ENCODE results near the gene CISD1.

CISD1 gene

DNA sequence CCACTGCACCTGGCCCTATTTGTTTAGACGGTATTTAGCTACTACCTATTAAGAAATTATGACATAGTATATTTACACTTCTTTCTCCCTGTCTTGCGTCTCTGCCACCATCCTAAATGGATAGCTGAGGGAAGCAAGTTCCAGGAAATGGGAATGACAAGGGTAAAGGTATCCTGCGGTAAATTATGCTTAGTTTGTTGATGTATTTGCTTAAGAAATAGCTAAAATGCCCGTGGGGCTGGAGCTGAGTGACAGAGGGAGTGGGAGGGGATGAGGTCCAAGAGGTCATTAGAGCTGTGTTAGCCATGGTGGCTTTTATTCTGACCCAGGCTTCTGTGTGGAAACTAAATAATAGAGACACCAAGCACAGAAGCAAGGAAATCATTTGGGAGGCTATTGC is 36.9 kb downstream of the CISD1 start:
- in situ Hi-C loops (cut with MboI; ENCODE audit: low sequenced_read_pairs) = no loop called here

DNA sequence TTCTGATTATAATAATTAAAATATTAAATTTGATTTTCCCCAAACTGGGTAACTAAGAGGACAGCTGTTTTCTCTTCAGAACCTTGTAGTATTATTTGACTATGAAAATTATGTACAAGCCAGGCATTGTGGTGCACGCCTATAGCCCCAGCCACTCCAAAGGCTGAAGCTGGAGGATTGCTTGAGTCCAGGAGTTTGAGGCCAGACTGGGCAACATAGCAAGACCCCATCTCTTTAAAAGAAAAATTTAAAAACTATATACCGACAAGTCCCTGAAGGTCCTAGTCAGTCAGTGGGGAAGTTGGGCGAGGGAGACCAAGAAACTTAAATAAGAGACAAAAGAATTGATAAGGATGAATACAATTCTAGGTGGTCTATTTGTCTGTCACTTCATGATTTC is 38.7 kb downstream of the CISD1 start:
- in situ Hi-C loops (cut with MboI; ENCODE audit: low sequenced_read_pairs) = no loop called here

GRCh38 chr10:58311026-58311425 is 42.1 kb downstream of the CISD1 start:
- in situ Hi-C loops (cut with MboI; ENCODE audit: low sequenced_read_pairs) = no loop called here

DNA sequence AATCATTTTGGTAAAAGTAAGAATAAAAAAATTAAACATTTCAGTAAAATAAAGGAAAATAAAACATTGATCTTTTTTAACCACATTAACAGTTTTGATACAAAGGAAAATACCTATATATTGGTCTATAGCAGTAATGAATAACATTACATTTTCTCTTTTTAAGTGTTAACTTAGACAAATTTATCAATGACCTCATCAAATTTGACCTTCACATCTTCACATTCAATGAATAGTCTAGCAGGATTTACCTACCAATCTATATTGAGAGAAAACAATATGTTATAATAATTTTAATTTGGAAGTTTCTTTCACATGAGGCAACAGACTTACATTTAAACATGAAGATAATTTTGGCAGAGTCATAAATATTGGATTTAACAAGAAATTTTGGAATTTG is 47.9 kb downstream of the CISD1 start:
- in situ Hi-C loops (cut with MboI; ENCODE audit: low sequenced_read_pairs) = no loop called here

GRCh38 chr10:58318346-58318745 is 49.4 kb downstream of the CISD1 start:
- in situ Hi-C loops (cut with MboI; ENCODE audit: low sequenced_read_pairs) = no loop called here

GRCh38 chr10:58319599-58319998 is 50.6 kb downstream of the CISD1 start:
- in situ Hi-C loops (cut with MboI; ENCODE audit: low sequenced_read_pairs) = no loop called here

DNA sequence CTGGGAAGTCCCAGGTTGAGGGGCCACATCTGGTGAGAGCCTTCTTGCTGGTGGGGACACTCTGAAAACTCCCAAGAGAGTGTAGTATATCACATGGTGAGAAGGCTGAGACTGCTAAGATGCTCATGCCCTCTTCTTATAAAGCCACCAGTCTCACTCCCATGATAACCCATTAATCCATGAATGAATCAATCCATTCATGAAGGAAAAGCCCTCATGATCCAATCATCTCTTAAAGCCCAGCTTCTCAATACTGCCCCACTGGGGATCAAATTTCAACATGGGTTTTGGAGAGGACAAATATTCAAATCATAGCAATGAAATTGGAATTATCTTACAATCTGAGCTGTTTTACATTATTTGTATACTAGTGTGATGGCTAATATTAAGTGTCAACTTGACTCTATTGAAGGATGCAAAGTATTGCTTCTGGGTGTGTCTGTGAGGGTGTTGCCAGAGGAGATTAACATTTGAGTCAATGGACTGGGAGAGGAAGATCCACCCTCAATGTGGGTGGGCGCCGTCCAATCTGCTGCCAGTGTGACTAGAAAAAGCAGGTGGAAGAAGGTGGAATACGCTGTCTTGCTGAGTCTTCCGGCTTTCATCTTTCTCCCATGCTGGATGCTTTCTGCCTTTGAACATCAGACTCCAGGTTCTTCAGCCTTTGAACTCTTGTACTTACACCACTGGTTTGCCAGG is 51.5 kb downstream of the CISD1 start:
- in situ Hi-C loops (cut with MboI; ENCODE audit: low sequenced_read_pairs) = no loop called here

DNA sequence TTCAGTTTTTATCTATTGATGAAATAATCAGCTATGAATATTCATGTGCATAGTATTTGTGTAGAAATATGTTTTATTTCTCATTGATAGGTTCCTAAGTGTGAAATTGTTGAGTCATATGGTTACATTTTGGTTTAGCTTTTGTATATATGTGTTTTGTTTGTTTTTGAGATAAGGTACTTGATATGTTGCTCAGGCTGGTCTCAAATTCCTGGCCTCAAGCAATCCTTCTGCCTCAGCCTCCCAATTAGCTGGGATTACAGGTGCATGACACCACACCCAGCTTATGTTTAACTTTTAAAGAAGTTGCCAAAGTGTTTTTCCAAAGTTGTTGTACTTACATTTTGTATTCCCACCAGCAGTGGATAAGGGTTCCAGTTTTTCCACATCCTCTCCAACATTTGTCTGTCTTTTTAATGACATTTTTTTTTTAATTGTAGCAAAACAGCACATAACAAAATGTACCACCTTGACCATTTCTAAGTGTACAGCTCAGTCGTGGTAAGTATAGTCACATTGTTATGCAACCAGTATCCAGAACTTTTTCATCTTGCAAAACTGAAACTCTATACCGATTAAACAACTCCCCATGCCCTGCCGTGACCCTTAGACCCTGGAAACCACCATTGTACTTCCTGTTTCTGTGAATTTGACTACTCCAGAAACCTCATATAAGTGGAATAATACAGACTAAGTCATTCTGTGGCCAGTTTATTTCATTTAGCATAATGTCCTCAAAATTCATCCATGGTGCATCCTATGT is 53.3 kb downstream of the CISD1 start:
- in situ Hi-C loops (cut with MboI; ENCODE audit: low sequenced_read_pairs) = no loop called here

DNA sequence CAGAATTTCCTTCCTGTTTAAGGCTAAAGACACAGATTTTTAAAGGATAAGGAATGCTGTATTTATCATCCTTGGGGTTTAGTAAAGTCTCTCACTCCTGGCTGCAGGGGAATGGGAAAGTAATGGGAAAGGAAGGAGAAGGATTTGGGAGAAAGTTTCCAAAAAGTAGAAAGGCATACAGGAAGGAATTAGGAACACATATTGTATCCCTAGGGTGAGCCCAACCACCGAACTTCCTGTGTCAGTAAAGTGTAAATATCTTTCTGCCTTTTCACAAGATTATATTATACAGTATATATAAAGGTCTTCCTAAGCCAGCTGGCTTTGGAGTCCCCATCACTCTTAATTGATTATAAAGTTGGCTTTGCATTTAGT is 53.9 kb downstream of the CISD1 start:
- in situ Hi-C loops (cut with MboI; ENCODE audit: low sequenced_read_pairs) = no loop called here

GRCh38 chr10:58326967-58327381 is 58.0 kb downstream of the CISD1 start:
- in situ Hi-C loops (cut with MboI; ENCODE audit: low sequenced_read_pairs) = no loop called here

- in situ Hi-C loops (cut with MboI; ENCODE audit: low sequenced_read_pairs) = no loop called here
These were observed 59.3 kb downstream of the CISD1 start for GRCh38 chr10:58328233-58328632.

- in situ Hi-C loops (cut with MboI; ENCODE audit: low sequenced_read_pairs) = no loop called here
These were observed 61.5 kb downstream of the CISD1 start for GRCh38 chr10:58330431-58330830.

GRCh38 chr10:58331646-58332045 is 62.7 kb downstream of the CISD1 start:
- in situ Hi-C loops (cut with MboI; ENCODE audit: low sequenced_read_pairs) = no loop called here

- in situ Hi-C loops (cut with MboI; ENCODE audit: low sequenced_read_pairs) = no loop called here
These were observed 65.9 kb downstream of the CISD1 start, which contains the start of gene UBE2D1 for GRCh38 chr10:58334817-58335305. UBE2D1 (plus strand) TSS chr10:58335006; CDS start chr10:58335202, 196 bp downstream.

- in situ Hi-C loops (cut with MboI; ENCODE audit: low sequenced_read_pairs) = no loop called here
These were observed 66.5 kb downstream of the CISD1 start for GRCh38 chr10:58335306-58336005.

GRCh38 chr10:58336242-58336641 is 67.3 kb downstream of the CISD1 start:
- in situ Hi-C loops (cut with MboI; ENCODE audit: low sequenced_read_pairs) = no loop called here

All from HL-60/S4 treated with phorbol 12-myristate 13-acetate at 8.2 ng/mL for 4 days and 3 days (cell line).